ENCODE data around the gene C19orf38.
"Not testable (repeated sequence)": the region's sequence is repeated elsewhere in the genome, so short reads cannot be mapped to it uniquely, and the experiment has no call there.

C19orf38 gene

DNA sequence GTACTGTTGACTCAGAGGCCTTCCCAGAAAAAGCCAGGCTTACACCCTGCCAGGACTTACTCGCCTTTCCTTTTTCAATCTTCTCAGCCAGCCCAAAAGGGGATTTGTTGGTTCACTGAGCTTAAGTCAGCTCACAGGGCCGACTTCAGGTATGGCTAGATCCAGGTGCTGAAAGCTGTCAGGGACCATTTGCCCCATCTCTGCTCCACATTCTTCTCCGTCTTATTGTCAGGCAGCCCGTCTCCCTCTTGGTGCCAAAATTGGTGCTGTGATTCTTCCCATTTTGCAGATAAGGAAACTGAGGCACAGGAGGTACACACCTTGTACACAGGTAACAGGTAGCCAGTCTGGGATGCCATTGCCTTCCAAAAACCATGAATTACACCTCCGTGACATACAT is 2.4 kb downstream of the C19orf38 start:
- no peak for DNase-seq (ENCODE audit: low read depth)

DNA sequence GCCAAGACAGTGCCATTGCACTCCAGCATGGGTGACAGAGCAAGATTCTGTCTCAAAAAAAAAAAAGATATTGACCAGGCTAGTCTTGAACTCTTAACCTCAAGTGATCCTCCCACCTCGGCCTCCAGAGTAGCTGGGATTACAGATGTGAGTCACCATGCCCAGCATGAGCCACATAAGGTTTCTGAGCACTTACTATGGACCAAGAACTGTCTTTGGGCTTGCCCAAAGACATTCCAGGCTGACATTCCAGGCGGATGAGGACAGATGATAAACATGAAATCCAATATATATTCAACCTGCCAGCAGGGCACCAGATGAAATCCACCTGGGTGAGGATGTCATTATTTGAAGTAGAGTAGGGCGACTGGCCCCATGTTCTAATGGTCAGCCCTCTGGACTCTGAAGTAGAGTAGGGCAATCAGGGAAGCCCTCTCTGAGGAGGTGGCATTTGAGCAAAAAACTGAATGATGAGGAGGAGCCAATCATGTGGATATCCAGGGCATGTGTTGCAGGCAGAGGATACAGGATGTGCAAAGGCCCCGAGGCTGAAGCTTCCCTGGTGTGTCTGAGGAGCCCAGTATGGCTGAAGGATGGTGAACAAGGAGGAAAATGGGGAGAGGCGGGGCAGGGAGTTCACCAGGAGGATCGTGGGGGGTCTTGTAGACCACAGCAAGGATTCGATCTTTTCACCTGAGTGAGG is 4.0 kb downstream of the C19orf38 start:
- DNase-seq (ENCODE audit: low read depth) = peak; percentile 74

DNA sequence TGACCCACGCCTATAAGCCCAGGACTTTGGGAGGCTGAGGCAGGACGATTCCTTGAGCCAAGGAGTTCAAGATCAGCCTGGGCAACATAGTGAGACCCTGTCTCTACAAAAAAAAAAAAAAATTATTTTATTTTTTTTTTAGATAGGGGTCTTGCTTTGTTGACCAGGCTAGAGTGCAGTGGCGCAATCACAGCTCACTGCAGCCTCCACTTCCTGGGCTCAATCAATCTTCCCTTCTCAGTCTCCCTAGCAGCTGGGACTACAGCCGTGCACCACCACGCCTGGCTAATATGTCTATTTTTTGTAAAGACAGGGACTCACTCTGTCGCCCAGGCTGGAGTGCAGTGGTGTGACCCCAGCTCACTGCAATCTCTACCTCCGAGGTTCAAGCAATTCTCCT is 4.7 kb downstream of the C19orf38 start:
- DNase-seq (ENCODE audit: low read depth) = no peak

GRCh38 chr19:10854350-10855089 is 6.3 kb downstream of the C19orf38 start:
- no peak for DNase-seq (ENCODE audit: low read depth)

- no peak for DNase-seq (ENCODE audit: low read depth)
Observed at GRCh38 chr19:10855879-10856522, 7.8 kb downstream of the C19orf38 start.

- not testable (repeated sequence) for DNase-seq (ENCODE audit: low read depth)
Observed at GRCh38 chr19:10856899-10857298, 8.7 kb downstream of the C19orf38 start.

DNA sequence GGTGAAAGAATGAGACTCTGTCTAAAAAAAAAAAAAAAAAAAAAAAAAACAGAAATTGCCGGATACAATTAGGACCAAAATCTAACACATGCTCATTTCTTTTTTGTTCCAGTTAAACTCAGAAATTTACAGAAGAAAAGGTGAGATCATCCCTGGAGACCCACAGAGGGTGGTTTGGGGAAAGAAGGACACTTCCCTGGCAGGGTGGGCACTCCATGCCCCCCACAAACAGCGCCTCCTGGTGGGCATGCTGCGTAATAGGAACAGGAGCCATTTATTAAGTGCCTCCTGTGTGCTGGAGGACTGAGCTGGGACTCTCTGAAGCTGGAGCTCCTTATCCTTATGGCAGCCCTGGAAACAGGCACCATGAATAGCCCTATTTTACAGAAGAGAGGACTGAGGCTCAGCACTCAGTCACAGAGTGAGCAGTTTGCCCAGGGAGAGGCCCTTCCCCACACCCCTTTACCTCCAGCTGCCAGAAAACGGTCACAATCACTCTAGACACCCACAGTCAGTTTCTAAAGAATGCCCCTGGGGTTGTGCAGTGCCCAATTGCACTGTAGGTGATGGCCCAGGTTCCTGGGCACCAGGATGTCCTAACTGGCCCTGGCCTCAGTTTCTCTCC is 10.1 kb downstream of the C19orf38 start:
- no peak for DNase-seq (ENCODE audit: low read depth)

DNA sequence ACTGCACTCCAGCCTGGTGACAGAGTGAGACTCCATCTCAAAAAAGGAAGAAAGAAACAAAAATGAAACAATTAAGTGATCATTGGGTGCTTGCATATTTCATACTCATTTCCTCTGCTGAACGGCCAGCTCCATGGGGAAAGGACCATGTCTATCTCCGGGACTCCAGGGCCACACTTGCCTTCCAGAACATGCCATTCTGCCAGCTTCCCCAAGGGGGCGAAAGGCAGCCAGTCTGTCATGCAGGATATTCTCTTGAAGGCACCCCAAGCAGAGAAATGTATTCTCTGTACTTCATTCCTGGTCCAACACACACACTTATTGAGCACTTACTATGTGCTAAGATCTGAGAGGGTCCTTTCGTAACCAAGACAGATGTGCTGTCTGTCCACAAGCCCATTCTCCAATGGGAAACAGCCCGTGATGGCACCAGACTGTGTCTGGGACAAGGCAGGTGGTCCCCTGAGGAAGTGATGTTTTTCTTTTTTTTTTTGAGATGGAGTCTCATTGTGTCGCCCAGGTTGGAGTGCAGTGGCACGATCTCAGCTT is 13.0 kb downstream of the C19orf38 start:
- peak; percentile 28 for DNase-seq (ENCODE audit: low read depth)

- DNase-seq (ENCODE audit: low read depth) = no peak
Observed at GRCh38 chr19:10862561-10863106, 14.4 kb downstream of the C19orf38 start.

DNA sequence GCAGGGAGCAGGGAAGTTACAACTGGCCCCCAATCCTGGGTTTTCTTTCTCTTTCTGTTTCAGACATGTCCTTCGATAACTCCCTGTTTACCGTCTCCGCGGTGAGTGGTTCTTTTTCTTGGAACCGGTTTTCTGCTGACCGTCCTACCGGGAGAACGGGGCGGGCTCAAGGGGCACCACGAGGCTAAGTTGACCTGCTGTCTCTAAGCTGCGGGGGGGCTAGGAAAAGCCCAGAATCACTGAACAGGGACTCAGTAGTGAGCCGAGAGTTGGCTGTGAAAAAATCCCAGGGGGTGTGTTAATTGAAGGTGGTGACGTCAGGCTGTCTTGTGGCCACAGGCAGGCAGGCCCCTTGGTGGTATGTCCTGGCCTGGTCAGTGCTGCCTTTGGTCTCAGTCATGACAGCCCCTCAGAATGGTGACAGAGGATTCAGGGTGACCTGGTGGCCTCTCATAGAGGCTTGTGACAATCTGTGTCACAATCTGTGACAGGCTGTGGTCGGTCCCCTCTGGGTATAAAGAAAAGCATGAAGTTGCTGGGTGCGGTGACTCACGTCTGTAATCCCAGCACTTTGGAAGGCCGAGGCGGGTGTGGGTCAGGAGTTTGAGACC is 15.0 kb downstream of the C19orf38 start:
- DNase-seq (ENCODE audit: low read depth) = peak; percentile 43

GRCh38 chr19:10864538-10864899 is 16.3 kb downstream of the C19orf38 start:
- peak; percentile 60 for DNase-seq (ENCODE audit: low read depth)

GRCh38 chr19:10866495-10866894 is 18.3 kb downstream of the C19orf38 start:
- DNase-seq (ENCODE audit: low read depth) = no peak

- no peak for DNase-seq (ENCODE audit: low read depth)
Observed at GRCh38 chr19:10868872-10869547, 20.8 kb downstream of the C19orf38 start.

DNA sequence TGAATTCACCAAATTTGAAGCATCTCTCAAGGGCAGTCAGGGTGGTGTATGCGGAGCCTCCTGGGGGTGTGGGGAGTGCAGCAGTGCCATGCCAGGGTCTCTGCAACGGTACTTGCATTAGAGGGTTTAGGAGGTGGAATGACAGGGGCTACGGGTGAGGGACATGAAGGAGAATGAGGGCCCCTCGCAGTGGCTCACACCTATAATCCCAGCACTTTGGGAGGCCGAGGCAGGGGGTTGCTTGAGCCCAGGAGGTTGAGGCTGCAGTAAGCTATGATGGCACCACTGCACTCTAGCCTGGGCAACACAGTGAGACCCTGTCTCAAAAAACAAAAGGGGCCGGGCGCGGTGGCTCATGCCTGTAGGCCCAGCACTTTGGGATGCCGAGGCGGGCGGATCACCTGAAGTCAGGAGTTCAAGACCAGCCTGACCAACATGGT is 21.7 kb downstream of the C19orf38 start:
- not testable (repeated sequence) for DNase-seq (ENCODE audit: low read depth)

DNA sequence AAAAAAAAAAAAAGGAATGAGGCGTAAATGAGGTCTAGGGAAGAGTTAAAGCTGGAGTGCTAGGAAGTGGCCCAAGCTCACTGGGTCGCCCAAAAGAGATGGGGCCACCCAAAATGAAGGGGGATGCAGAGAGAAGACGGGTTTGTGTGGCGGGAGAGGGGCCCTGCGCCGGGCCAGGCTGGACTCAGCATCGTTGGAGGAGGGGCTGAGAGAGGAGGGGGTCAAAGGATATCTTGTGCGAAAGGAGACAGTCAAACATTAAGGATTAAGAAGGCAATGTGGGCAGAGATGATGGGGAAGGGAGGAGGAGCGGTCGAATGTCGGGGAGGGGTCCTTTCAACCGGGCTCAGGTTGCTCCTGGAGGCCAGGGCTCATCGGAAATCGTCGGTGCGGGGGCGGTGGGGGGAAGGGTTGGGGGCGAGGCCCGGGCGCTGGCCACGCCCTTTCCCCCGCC is 22.3 kb downstream of the C19orf38 start:
- DNase-seq (ENCODE audit: low read depth) = no peak

- peak; percentile 98 for DNase-seq (ENCODE audit: low read depth)
Observed at GRCh38 chr19:10870955-10871603, 22.9 kb downstream of the C19orf38 start, which contains the start of gene CARM1. CARM1 (plus strand) TSS chr19:10871553; CDS start chr19:10871703, 150 bp downstream.

- DNase-seq (ENCODE audit: low read depth) = no peak
Observed at GRCh38 chr19:10871711-10872545, 23.7 kb downstream of the C19orf38 start.

DNA sequence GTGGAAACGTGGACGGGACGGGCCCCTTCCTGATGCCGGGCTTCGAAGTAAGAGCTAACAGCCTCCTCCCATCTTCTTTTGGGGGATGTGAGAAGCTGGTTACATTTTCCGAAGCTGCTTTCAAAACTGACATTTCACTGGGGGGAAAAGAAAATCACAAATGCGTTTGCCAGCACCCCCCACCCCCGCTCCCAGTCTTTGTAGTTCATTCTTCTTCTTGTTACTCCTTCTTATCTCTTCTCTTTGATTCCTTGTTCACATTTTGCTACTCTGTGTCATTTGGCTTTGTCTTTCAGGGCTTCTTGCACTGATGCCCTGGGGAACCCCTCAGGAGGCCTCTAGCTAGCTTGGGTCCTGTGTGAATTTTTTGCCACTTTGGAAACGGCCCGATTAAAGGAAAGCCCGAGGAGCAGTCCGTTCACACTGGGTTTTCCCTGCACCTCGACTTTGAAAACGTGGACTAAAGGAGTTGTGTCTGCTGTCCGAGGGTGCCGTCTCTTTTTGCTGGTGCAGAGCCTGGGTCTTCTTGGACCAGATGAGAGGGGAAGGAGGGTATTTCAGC is 24.4 kb downstream of the C19orf38 start:
- DNase-seq (ENCODE audit: low read depth) = no peak

- no peak for DNase-seq (ENCODE audit: low read depth)
Observed at GRCh38 chr19:10874024-10874423, 25.8 kb downstream of the C19orf38 start.
